GM10266 (cell line): ENCODE results near the gene CHMP3.

Source experiments
- DNase-seq: peaks from one replicate; pipeline ENCODE4 v3.0.0; 2012; ENCODE audit errors: extremely low spot score
- TF ChIP-seq, protein P1 (sequence below): IDR thresholded peaks from 2 replicates; pipeline ENCODE4 v1.5.1; 2012; ENCODE audit warnings: mild to moderate bottlenecking, low read depth; ENCODE audit not compliant: control insufficient read depth, insufficient read depth; ENCODE audit errors: missing control alignments

Gene CHMP3

DNA sequence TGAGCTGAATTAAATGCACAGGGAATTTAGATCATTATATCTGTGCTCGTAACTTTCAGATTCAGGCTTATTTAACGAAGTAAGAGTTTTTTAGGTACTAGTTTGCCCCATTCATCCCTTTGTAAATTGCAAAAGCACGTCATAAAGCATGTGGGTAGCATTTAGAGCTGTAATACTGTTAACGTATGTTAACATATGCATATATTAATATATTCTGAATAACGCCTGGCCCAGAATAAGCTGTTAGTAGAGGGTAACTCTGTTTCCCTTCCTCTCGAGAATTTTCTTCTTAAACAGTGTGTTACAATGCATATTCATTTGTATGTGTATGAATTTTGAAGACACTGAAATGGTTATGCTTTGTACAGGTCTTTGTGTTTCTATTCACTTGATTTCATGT, 91.6 kb downstream of the CHMP3 start:
- TF ChIP-seq, protein P1, sequence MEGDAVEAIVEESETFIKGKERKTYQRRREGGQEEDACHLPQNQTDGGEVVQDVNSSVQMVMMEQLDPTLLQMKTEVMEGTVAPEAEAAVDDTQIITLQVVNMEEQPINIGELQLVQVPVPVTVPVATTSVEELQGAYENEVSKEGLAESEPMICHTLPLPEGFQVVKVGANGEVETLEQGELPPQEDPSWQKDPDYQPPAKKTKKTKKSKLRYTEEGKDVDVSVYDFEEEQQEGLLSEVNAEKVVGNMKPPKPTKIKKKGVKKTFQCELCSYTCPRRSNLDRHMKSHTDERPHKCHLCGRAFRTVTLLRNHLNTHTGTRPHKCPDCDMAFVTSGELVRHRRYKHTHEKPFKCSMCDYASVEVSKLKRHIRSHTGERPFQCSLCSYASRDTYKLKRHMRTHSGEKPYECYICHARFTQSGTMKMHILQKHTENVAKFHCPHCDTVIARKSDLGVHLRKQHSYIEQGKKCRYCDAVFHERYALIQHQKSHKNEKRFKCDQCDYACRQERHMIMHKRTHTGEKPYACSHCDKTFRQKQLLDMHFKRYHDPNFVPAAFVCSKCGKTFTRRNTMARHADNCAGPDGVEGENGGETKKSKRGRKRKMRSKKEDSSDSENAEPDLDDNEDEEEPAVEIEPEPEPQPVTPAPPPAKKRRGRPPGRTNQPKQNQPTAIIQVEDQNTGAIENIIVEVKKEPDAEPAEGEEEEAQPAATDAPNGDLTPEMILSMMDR = no peak

DNA sequence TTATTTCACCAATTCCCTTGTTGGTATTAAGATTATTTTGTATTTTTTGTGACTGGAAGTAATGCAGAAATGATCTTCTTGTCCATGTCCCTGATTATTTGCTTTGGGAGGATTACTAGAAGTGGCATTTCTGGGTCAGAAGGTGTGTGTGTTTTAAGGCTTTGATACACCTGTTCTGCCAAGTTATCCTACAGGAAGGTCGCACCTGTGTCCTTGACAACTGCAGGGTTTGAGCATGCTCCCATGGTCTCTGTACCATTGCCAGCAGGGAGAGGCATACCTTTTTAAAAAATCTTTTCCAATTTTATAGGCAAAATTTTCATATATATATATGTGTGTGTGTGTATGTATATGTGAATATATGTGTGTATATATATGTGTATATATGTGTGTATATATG, 92.4 kb downstream of the CHMP3 start:
- TF ChIP-seq, protein P1 = no peak
- no peak for DNase-seq

More for the DNA sequence above, 91.6 kb downstream of the CHMP3 start:
- DNase-seq = no peak

DNA sequence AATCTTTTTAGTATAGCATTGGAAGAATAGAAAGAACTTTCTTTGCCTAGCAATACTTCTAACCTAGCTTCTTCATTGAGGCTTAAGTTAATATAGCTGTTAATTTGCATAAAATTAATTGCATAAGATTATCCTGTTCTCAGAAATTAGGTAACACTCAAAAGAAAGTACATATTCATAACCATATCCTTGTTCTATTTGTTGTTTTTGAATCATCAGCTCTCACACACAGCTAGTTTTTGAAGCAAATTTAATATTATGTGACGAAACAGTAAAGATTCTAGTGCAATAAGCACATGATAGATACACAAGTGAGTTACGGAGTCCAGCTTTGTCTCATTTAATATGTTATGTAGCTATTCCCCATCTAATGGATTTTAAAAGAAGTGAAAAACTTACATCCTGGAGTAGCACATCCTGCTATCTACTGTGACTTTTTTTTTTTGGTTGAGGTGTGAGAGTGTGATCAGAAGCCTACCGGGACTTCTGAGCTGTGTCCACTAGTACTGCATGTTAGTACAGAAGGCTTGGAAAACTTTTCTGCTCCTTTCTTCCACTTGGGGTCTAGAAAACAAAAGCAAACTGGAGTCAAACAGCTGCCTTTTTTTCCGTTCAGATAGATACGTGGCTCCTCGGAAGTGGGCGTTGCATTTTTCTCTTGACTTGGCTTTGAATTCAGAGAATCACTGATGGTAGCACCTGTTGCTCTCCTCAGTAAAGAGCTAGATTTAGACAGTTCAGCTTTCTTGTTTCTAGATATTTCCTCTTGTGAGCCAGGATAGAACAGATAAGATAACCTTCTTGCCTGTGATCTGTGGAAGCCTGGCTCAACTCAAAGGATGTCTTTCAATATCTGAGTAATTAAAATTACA, 94.8 kb downstream of the CHMP3 start:
- no peak for DNase-seq
- TF ChIP-seq, protein P1 = no peak

DNA sequence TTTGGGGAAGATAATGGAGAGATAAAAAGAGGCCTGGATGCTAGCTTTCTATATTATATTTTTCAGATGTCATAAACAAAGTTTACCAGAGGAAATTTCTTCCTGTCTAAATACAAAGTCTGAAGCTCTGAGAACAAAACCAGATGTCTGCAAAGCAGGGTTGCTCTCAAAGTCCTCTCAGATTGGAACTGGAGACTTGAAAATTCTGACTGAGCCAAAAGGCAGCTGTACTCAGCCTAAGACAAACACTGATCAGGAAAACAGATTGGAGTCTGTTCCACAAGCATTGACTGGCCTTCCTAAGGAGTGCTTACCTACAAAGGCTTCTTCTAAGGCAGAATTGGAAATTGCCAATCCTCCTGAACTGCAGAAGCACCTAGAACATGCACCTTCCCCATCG, 96.9 kb downstream of the CHMP3 start:
- DNase-seq = no peak
- TF ChIP-seq, protein P1 = no peak

DNA sequence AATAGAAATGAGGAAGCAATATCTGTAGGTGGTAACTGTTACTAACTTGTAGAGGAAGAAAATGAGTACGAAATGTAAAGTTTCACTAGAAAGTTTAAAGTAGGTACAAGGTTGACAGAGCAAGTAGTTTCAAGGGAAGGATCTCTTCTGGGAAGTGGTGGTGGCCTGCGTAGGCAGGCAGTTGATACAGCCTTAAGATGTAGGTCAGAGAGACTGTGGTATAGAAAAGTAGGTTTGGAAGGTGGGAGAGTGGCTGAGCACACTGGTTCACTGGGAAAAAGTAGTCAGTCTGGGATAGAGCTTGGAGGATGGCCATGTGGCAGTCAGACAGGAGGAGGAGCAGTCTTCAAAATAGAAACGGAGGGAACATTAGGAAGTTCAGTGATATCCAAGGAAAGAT, 98.6 kb downstream of the CHMP3 start:
- no peak for DNase-seq
- TF ChIP-seq, protein P1 = no peak

DNA sequence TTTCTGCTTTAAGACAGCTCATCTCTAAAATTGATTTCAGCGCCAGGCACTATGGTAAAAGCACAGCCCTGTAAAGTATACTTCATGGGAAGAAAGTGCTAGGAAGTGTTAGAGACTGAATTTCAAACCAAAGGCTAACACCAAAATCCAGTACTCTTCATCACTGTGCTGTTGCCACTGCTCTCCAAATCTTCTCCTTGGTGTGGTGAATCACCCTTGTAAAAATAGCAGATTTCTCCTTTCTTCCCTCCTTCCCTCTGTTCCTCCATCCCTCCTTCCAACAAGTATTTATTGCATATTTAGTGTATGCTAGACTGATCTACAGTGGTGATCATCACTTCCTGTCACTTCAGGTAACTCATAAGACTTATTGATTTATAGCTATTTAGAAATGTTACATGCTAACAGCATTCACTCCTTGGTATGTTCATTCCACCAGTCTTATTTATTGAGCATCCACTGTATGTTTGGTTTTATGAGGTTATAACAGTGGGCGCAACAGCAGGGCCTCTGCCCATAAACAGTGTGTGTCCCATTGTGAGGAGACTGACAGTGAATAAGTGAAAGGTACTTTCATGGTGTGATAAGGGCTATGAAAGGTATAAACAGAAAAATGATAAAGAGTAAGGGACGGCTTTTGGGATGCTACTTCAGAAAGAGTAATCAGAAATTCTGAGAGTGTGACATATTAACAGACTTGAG, 102.0 kb downstream of the CHMP3 start:
- TF ChIP-seq, protein P1 = no peak
- no peak for DNase-seq

DNA sequence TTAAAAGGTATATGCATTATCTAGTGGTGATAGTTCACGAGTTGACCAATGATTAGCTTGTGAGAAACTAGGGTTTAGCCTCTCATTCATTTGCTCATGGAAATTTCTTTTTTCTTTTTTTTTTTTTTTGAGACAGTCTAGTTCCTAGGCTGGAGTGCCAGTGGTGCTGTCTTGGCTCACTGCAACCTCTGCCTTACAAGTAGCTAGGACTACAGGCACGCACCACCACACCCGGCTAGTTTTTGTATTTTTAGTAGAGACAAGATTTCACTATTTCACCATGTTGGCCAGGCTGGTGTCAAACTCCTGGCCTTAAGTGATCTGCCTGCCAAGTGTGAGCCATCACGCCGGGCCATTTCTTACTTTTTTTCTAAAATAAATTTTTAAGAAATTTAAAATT, 108.1 kb downstream of the CHMP3 start:
- TF ChIP-seq, protein P1 = no peak

More for the DNA sequence above, 108.1 kb downstream of the CHMP3 start:
- DNase-seq = no peak
